ENCODE data around the gene C2CD2. TPM values are rescaled to one million over a fixed set of nuclear protein-coding genes. Genes with fewer than 3 reads are reported as not detected.

The C2CD2 gene
- total RNA-seq, 2 donors from 2014 or later: 10.4 to 25.4 TPM

DNA sequence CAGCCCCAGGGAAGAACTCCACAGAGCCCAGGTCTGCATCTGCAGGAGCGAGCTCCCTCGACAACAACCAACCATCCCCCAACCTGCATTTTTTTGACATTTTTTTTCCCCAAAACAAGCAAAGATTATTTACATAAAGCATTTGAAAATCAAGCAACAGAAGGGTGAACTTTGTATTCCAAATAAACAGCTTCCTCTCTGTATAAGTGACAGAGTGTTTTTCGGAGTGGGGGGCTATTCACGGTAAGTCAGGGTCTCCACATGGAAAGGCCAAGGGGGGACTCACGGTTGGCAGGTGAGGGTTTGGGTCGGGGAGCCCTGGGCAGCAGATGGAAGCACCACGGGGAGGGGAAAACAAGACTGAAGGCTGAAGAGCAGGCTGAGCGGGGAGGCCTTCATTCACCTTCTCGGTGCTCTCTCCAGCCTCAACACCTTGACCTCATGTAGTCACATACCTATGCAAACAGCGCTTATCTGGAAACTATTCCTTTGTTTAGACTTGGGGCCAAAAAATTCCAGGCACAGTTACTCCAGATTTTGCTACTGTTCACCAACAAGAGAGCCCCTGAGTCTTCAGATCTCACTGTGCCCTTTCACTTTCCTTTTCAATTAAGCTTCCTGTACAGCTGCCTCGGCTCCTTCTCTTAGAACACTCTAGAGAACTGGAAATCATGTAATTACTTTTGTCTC is 27.6 kb downstream of the C2CD2 start:
- intact Hi-C loops (cut with DNase I): no loop called here
- H3K4me1 ChIP-seq: peaks cover 35% of the 10 kb centered on the region
- DNase-seq: peak; percentile 40 to 69 (median 47)

GRCh38 chr21:41925767-41926116 is 28.1 kb downstream of the C2CD2 start:
- H3K4me3 ChIP-seq: no peak overlapping the region
- ATAC-seq (no peak), DNase-seq (no peak)
- 59 to 64% methylated on average over 4 of the region's 4 CpGs for WGBS, 2 donors
- peak overlapping the region in 3 of 4 donors; percentile 85 to 89 (median 86) for H3K27ac ChIP-seq
- peaks cover 35% of the 10 kb centered on the region for H3K4me1 ChIP-seq
- no peaks in the 10 kb centered on the region for H3K36me3 ChIP-seq (replicated peaks in 1 of 2; ENCODE audit: insufficient read depth in 1 of 2, low read depth in 2 of 2)
- no peak for TF ChIP-seq POLR2A (IDR thresholded peaks at IDR 0.05)
- TF ChIP-seq, protein P1, sequence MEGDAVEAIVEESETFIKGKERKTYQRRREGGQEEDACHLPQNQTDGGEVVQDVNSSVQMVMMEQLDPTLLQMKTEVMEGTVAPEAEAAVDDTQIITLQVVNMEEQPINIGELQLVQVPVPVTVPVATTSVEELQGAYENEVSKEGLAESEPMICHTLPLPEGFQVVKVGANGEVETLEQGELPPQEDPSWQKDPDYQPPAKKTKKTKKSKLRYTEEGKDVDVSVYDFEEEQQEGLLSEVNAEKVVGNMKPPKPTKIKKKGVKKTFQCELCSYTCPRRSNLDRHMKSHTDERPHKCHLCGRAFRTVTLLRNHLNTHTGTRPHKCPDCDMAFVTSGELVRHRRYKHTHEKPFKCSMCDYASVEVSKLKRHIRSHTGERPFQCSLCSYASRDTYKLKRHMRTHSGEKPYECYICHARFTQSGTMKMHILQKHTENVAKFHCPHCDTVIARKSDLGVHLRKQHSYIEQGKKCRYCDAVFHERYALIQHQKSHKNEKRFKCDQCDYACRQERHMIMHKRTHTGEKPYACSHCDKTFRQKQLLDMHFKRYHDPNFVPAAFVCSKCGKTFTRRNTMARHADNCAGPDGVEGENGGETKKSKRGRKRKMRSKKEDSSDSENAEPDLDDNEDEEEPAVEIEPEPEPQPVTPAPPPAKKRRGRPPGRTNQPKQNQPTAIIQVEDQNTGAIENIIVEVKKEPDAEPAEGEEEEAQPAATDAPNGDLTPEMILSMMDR (IDR thresholded peaks at IDR 0.05): no peak
- intact Hi-C loops (cut with DNase I): no loop called here
- no peaks in the 10 kb centered on the region for H3K9me3 ChIP-seq
- H3K27me3 ChIP-seq: no peaks in the 10 kb centered on the region

More for the DNA sequence above, 27.6 kb downstream of the C2CD2 start:
- Histone ChIP-seq H3K9me3 (no peaks in the 10 kb centered on the region), H3K36me3 (replicated peaks in 1 of 2; ENCODE audit: insufficient read depth in 1 of 2, low read depth in 2 of 2) (no peaks in the 10 kb centered on the region), H3K27ac (peak overlapping the region; percentile 66 to 89 (median 86)), H3K27me3 (no peaks in the 10 kb centered on the region), H3K4me3 (no peak overlapping the region)
- TF ChIP-seq, protein P1 (IDR thresholded peaks at IDR 0.05): no peak
- TF ChIP-seq POLR2A (IDR thresholded peaks at IDR 0.05): peak in 2 of 3 donors; percentile 29 to 39
- peak; percentile 79 for ATAC-seq
- WGBS, 2 donors: 7% methylated on average over 11 of the region's 11 CpGs

DNA sequence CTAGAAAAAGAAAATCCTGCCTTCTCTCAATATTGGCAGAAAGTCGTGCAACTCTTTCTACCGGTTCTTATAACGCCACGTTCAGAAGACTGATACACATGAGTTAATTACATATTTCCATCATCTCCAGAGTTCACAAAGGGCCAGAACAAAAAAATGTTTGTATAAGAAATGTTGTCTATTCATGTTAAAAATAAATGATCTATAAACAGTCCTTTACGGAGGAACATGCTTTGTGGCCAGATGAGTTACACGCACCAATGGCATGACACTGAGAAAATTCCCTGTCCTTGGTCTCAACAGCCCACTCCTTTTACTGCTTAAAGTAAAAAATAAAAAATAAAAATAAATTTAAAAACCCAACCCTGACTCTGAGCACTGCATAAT is 29.5 kb downstream of the C2CD2 start:
- ATAC-seq: no peak
- intact Hi-C loops (cut with DNase I): no loop called here
- 73 to 77% methylated on average over 6 of the region's 6 CpGs for WGBS, 2 donors
- Histone ChIP-seq H3K27me3 (no peaks in the 10 kb centered on the region), H3K27ac (peak overlapping the region in 2 of 4 donors; percentile 53), H3K4me3 (no peak overlapping the region), H3K9me3 (no peaks in the 10 kb centered on the region), H3K4me1 (peaks cover 35% of the 10 kb centered on the region), H3K36me3 (replicated peaks in 1 of 2; ENCODE audit: insufficient read depth in 1 of 2, low read depth in 2 of 2) (no peaks in the 10 kb centered on the region)
- TF ChIP-seq, protein P1 (IDR thresholded peaks at IDR 0.05): no peak
- no peak for TF ChIP-seq POLR2A (IDR thresholded peaks at IDR 0.05)
- DNase-seq: no peak

DNA sequence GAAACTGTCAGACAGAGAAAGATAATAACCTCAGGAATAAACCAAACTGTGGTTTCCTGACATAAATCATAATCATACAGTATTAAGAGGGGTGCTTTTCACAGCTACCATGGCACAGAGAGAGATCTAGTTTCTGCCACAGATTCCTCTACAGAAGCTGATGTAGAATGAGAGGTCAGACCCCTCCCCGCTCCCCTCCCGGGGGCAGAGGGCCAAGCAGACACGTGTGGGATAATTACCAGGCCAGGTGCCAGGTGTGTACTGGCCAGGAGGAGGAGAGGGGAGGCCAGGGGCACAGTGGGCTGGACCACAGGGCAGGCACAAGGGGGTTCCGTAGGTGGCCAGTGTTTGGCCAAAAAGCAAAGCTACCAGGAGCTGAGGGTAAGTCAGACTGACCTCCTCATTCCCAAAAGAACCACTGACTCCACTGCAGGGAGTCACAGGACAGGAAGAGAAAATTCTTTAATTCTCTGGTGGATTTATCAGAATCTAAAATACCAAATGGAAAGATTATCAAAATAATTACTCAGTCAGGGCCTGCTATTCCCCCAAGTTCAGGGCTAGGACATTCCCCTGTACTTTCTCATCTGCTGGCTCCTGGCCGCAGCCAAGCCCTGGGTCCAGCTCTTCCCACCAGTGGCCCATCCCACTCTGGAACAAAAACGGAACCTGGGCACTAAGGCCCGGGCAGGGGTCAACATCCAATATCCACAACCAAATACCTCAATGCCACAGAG is 30.0 kb downstream of the C2CD2 start:
- H3K27ac ChIP-seq: peak overlapping the region in 2 of 4 donors; percentile 53
- H3K4me3 ChIP-seq: no peak overlapping the region
- H3K36me3 ChIP-seq (replicated peaks in 1 of 2; ENCODE audit: insufficient read depth in 1 of 2, low read depth in 2 of 2): no peaks in the 10 kb centered on the region
- 45 to 50% methylated on average over 7 of the region's 7 CpGs for WGBS, 2 donors
- H3K27me3 ChIP-seq: no peaks in the 10 kb centered on the region
- peaks cover 35% of the 10 kb centered on the region for H3K4me1 ChIP-seq
- TF ChIP-seq, protein P1 (IDR thresholded peaks at IDR 0.05): no peak
- no peak for TF ChIP-seq POLR2A (IDR thresholded peaks at IDR 0.05)
- intact Hi-C loops (cut with DNase I): no loop called here
- H3K9me3 ChIP-seq: no peaks in the 10 kb centered on the region
- ATAC-seq (no peak), DNase-seq (peak in 1 of 4 donors; percentile 30)

Data from body of pancreas (tissue), 4 donors.